ENCODE results near the gene CYP19A1.
A peak's percentile ranks its signal among the peaks of the same experiment; 100 is the strongest.
"Not testable (repeated sequence)": the region's sequence is repeated elsewhere in the genome, so short reads cannot be mapped to it uniquely, and the experiment has no call there.

CYP19A1 gene

DNA sequence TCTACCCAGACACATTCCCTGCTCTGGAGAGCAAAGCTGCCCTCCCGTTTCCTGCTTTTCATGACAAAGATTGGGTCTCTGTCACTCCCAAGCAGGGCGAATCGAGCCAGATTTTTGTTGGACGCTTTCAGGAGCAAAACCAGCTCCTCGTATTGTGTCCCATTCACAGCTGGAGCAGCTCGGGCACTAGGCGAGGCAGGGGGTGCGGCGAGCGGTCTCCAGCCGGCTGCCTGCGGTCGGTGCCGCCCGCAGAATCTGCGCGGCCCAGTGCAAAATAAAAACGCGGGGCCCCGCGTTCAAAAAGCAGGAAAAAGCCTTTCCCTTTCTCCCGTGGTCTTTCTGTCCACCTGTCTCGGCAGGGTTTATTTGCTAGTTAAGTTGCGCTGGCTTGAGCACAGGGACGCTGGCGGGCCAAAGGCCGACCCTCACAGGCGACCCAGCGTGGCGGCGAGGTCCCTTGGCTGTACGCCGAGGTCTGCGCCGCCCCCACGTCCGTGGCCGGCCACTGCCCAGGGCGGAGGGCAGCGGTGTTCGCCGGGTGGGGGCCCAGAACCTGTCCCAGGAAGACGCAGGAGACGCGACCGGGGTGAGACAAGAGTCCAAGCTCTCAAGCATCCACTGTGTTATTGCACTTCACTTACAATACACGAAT, 71.2 kb downstream of the CYP19A1 start:
- TF ChIP-seq, protein P1, sequence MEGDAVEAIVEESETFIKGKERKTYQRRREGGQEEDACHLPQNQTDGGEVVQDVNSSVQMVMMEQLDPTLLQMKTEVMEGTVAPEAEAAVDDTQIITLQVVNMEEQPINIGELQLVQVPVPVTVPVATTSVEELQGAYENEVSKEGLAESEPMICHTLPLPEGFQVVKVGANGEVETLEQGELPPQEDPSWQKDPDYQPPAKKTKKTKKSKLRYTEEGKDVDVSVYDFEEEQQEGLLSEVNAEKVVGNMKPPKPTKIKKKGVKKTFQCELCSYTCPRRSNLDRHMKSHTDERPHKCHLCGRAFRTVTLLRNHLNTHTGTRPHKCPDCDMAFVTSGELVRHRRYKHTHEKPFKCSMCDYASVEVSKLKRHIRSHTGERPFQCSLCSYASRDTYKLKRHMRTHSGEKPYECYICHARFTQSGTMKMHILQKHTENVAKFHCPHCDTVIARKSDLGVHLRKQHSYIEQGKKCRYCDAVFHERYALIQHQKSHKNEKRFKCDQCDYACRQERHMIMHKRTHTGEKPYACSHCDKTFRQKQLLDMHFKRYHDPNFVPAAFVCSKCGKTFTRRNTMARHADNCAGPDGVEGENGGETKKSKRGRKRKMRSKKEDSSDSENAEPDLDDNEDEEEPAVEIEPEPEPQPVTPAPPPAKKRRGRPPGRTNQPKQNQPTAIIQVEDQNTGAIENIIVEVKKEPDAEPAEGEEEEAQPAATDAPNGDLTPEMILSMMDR (conservative IDR thresholded peaks at IDR 0.05; ENCODE audit: low read depth, low read length): no peak
- no peak for DNase-seq (ENCODE audit: low read depth)
- H3K4me3 ChIP-seq (ENCODE audit: low read length): peak overlapping the region; percentile 57

DNA sequence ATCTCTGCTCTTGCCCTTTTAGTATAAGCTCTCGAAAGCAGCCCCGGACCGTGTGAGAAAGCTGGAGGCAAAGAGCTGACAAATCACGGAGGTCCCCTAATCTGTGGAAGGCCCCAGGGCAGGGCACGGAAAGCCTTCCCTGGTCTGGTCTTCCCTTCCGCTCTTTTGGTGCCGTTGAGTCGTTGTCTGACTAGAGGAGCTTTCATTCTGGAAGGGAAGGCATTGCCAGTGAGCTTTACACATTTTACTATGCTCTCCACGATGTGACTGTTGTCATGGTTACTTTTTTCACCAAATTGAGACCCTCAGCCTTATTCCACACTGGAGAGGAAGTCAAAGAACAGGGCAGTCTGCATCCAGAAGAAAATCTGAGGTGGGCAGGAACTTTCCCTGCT, 71.7 kb downstream of the CYP19A1 start:
- H3K4me3 ChIP-seq (ENCODE audit: low read length): peak overlapping the region; percentile 57
- no peak for DNase-seq (ENCODE audit: low read depth)
- TF ChIP-seq, protein P1 (conservative IDR thresholded peaks at IDR 0.05; ENCODE audit: low read depth, low read length): no peak

DNA sequence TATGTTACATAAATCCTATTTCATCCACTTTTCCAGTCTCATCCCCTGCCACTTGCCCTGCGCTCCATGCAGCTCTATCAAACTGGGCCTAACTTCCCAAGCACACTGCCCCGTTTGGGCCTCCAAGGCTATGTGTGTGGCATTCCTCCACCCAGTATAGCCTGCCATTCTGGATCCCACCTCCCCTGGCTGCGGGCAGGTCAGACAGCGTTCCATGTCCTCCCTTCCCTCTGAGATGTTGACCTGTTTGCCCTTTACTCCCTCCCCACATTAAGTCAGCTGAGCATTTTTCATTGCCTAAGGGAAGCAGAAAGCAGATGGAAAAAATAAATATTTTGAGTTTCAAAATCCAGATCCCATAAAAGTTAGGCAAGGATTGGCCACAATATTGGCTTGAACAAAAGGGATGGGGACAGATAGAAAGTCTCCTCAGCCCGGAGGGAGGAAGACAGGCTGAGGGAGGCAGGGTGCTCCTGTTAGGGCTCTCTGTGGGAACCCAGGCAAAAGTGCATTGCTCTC, 73.3 kb downstream of the CYP19A1 start:
- no peak overlapping the region for H3K4me3 ChIP-seq (ENCODE audit: low read length)
- no peak for DNase-seq (ENCODE audit: low read depth)
- TF ChIP-seq, protein P1 (conservative IDR thresholded peaks at IDR 0.05; ENCODE audit: low read depth, low read length): no peak

DNA sequence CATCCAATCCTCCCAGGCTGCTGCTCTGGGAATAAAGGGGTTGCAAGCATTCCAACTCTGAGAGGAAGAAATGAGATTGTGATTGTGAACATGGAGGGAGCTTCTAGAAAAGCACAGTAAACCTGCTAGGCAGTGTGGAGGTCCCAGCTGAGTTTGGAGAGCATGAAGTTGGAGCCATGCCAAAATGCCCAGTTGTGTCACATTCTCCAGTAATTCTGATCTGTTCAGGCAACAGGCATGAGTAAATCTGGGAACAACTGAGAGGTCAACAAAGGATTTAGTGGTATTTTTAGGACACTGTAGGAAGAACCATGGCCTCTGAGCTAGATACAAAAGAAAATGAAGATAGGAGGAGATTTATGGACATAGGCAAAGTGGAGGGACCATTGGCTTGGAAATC, 74.7 kb downstream of the CYP19A1 start:
- DNase-seq (ENCODE audit: low read depth): no peak
- H3K4me3 ChIP-seq (ENCODE audit: low read length): no peak overlapping the region
- TF ChIP-seq, protein P1 (conservative IDR thresholded peaks at IDR 0.05; ENCODE audit: low read depth, low read length): no peak

DNA sequence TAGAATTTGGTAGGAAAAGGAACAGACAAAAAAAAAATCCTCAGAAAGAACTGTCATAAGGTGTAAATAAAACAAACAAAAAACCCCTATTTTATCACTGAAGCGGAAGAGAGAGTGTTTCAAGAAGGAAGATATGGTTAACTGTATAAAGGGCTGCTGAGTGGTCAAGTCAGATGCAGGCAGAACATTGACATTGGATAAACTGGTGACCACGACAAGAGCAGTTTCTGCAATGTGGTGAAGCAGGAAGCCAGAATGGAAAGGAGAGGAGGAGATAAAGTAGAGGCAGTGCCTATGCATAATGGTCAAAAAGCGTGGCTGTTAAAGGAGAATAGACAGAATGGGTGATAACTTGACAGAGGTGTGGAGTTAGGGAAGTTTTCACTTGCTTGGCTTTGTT, 75.3 kb downstream of the CYP19A1 start:
- no peak for DNase-seq (ENCODE audit: low read depth)
- TF ChIP-seq, protein P1 (conservative IDR thresholded peaks at IDR 0.05; ENCODE audit: low read depth, low read length): no peak
- no peak overlapping the region for H3K4me3 ChIP-seq (ENCODE audit: low read length)

DNA sequence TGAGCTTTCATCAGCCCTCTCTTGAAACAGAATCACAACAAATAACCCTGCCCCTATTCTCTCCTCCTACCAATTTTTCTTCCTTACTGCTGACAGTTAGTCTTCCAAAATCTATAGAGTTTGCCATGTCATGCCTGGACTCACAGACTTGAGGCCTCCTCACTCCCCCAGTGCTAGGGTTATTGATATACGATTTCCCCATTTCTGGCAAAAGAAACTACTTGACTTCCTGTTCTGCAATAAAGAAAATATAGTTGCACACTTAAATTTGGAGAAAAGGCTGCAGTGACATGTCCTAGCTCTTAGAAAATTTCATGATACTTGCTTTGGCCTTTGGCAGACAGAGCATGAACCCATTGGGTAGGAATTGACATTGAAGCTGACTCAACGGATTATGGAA, 75.9 kb downstream of the CYP19A1 start:
- TF ChIP-seq, protein P1 (conservative IDR thresholded peaks at IDR 0.05; ENCODE audit: low read depth, low read length): no peak
- no peak overlapping the region for H3K4me3 ChIP-seq (ENCODE audit: low read length)
- DNase-seq (ENCODE audit: low read depth): no peak

DNA sequence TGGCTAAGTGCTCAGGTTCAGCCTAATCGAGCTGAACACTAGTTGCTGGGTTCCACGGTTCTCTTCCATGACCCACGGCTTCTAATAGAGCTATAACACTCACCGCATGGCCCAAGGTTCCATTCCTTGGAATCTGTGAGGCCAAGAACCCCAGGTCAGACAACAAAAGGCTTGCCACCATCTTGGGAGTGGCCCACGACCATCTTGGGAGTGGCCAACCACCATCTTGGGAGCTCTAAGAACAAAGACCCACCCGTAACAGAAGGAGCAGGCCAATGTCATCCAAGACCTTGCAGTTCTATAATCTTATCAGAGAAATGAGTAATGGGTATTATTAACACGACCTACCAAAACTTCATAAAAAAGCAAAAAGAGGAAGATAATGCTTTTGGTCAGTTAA, 77.3 kb downstream of the CYP19A1 start:
- not testable (repeated sequence) for H3K4me3 ChIP-seq (ENCODE audit: low read length); DNase-seq (ENCODE audit: low read depth)
